K562 (cell line): ENCODE results near the gene NPTXR. TPM values are rescaled to one million over a fixed set of nuclear protein-coding genes. Genes with fewer than 3 reads are reported as not detected.
A peak's percentile ranks its signal among the peaks of the same experiment; 100 is the strongest.

Experiments
- BCLAF1 ChIP-seq, 2 experiments: fragments of 450-650 bp in 1 of 2; IDR thresholded peaks; 2 replicates each; pipeline ENCODE4 v1.6.1; 2011 to 2017; ENCODE audit warnings: low read depth in 2 of 2, antibody characterized with exemption in 1 of 2, borderline replicate concordance in 1 of 2, low read length in 1 of 2, mild to moderate bottlenecking in 1 of 2, mixed read lengths in 1 of 2; ENCODE audit not compliant: control insufficient read depth in 1 of 2
- E2F5 ChIP-seq: sonication (generic); formaldehyde crosslinking; IDR thresholded peaks from 2 replicates; pipeline ENCODE4 v1.8.0; 2022; ENCODE audit warnings: mild to moderate bottlenecking, missing genetic modification reagents
- POLR2G ChIP-seq: fragments of 200-400 bp; formaldehyde crosslinking; IDR thresholded peaks from 2 replicates; pipeline ENCODE4 v1.6.1; 2017; ENCODE audit warnings: low read depth, mild to moderate bottlenecking, antibody characterized with exemption, low read length, moderate library complexity
- SIN3A ChIP-seq, 2 experiments: fragments of 150-350 bp in 1 of 2; IDR thresholded peaks; 2 replicates each; pipeline ENCODE4 v1.6.1; 2011 to 2016; ENCODE audit warnings: borderline replicate concordance in 2 of 2, low read depth in 2 of 2, low read length in 2 of 2, mild to moderate bottlenecking in 2 of 2, moderate library complexity in 2 of 2; ENCODE audit not compliant: control insufficient read depth in 1 of 2
- SMARCE1 ChIP-seq: fragments of 450-650 bp; IDR thresholded peaks from 2 replicates; pipeline ENCODE4 v1.7.1; 2016; ENCODE audit warnings: mild to moderate bottlenecking
- TAF1 ChIP-seq: IDR thresholded peaks from 2 replicates; pipeline ENCODE4 v1.6.1; 2011; ENCODE audit warnings: mild to moderate bottlenecking, low read length, moderate library complexity; ENCODE audit not compliant: insufficient read depth, control insufficient read depth, severe bottlenecking; ENCODE audit errors: extremely low read depth
- YY1 ChIP-seq, 3 experiments: IDR thresholded peaks; 2 replicates each; pipeline ENCODE4 v1.6.1; 2011; ENCODE audit warnings: low read length in 2 of 3, mild to moderate bottlenecking in 2 of 3, moderate library complexity in 2 of 3, borderline replicate concordance in 1 of 3, control low read depth in 1 of 3, low read depth in 1 of 3; ENCODE audit not compliant: insufficient read depth in 3 of 3, insufficient replicate concordance in 2 of 3, control insufficient read depth in 1 of 3, insufficient read length in 1 of 3; ENCODE audit errors: extremely low read depth in 1 of 3
- ZC3H8 ChIP-seq: fragments of 450-650 bp; IDR thresholded peaks from 2 replicates; pipeline ENCODE4 v1.6.1; 2017
- ZNF592 ChIP-seq: fragments of 450-650 bp; IDR thresholded peaks from 2 replicates; pipeline ENCODE4 v1.6.1; 2017; ENCODE audit warnings: antibody characterized with exemption, mild to moderate bottlenecking
- polyA plus RNA-seq, 8 experiments: library from polyadenylated mRNA; depleted of rRNA in 4 of 8; stranded (reverse) in 5 of 8; unstranded in 3 of 8; fragments of >200 nt; fragmentation: Nextera tagmentation in 2 of 8; fragmentation: Illumina TruSeq in 1 of 8; extraction: Ambion mirVana in 2 of 8; extraction: Trizol in 1 of 8; gene quantifications; 2 replicates each; pipeline versions ENCODE4 v1.2.1 to v1.2.3, GENCODE V29; 2011 to 2014; ENCODE audit warnings: inconsistent platforms in 1 of 8, missing spikeins in 1 of 8
- total RNA-seq, 7 experiments: library from RNA; depleted of rRNA in 6 of 7; stranded (reverse); fragments of >200 nt in 6 of 7; fragmentation: Illumina TruSeq in 2 of 7; extraction: Trizol in 2 of 7; gene quantifications; 2 replicates each; pipeline versions ENCODE4 v1.2.1 to v1.2.3, GENCODE V29; 2011 to 2021; ENCODE audit warnings: low replicate concordance in 1 of 7

NPTXR gene
- total and polyA plus RNA-seq, 9 of the 15 experiments (the other 6 are each of a cell fraction or from before 2014, with no cell fraction given), result 0.01 to 3.1 (median 1.1) TPM

DNA sequence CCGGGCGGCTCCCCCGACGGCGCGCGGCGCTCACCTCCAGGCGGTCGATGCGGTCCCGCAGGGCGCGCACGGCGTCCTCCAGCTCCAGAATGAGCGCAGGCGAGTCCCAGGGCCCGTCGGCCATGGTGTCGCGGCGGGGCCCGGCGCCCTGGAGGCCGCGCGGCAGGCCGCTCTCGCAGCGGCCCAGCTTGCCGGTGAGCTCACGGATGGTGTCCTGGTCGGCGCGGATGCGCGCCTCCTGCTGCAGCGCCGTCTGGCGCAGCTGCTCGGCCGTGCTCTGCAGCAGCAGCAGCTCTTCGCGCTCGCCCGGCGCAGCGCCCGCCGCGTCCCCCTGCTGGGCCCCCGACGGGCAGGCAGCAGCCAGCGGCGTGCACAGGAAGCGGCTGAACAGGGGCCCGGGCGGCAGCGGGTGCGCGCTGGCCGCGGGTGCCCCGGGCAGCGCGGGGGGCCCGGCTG lies 599 bp downstream of the NPTXR start (continued):
- TF ChIP-seq ZNF592, result 0 out of 2 replicates have a peak, but pooled peaks have one; percentile 17
- 0 out of 4 replicates have a peak, but pooled peaks of 1 of the 2 experiments have one; percentile 20 for TF ChIP-seq BCLAF1 (IDR thresholded peaks at IDR 0.05; ENCODE audit: borderline replicate concordance in 1 of 2, control insufficient read depth in 1 of 2, low read depth in 2 of 2, low read length in 1 of 2)
- TF ChIP-seq YY1 (IDR thresholded peaks at IDR 0.05; ENCODE audit: borderline replicate concordance in 1 of 3, control insufficient read depth in 1 of 3, extremely low read depth in 1 of 3, insufficient read depth in 3 of 3, insufficient read length in 1 of 3, insufficient replicate concordance in 2 of 3, low read depth in 1 of 3, low read length in 2 of 3), result peak in 1 of 3 experiments; percentile 63
- TF ChIP-seq POLR2G, result peak; percentile 66
- peak; percentile 34 for TF ChIP-seq TAF1
- no peak for TF ChIP-seq E2F5 (CRISPR knock-in tag)
- no peak for TF ChIP-seq SMARCE1
- TF ChIP-seq ZC3H8, result no peak
- peak in 1 of 2 experiments; percentile 25; a peak in 1 of 4 replicates for TF ChIP-seq SIN3A (IDR thresholded peaks at IDR 0.05; ENCODE audit: borderline replicate concordance in 2 of 2, control insufficient read depth in 1 of 2, low read depth in 2 of 2, low read length in 2 of 2)
